HepG2 (cell line): ENCODE data around the gene TTN. TPM values are rescaled to one million over a fixed set of nuclear protein-coding genes. Genes with fewer than 3 reads are reported as not detected.

Experiments
- ATF6 ChIP-seq: sonication (generic); formaldehyde crosslinking; conservative IDR thresholded peaks from 2 replicates; pipeline ENCODE4 v1.4.0; 2020; ENCODE audit warnings: missing genetic modification reagents
- CAMTA2 ChIP-seq: sonication (generic); formaldehyde crosslinking; IDR thresholded peaks from 2 replicates; pipeline ENCODE4 v1.4.0; 2020; ENCODE audit warnings: mild to moderate bottlenecking, missing genetic modification reagents, borderline replicate concordance
- DNMT1 ChIP-seq: sonication (generic); formaldehyde crosslinking; IDR thresholded peaks from 2 replicates; pipeline ENCODE4 v1.5.1; 2020; ENCODE audit warnings: mild to moderate bottlenecking, missing genetic modification reagents
- HNF4G ChIP-seq, 2 experiments: sonication (generic) in 1 of 2; formaldehyde crosslinking in 1 of 2; IDR thresholded peaks; 2 replicates each; pipeline versions ENCODE4 v1.4.0 to v1.6.1; 2011 to 2020; ENCODE audit warnings: borderline replicate concordance in 2 of 2, low read depth in 2 of 2, mild to moderate bottlenecking in 2 of 2, low read length in 1 of 2, missing genetic modification reagents in 1 of 2, moderate library complexity in 1 of 2
- JDP2 ChIP-seq: sonication (generic); formaldehyde crosslinking; IDR thresholded peaks from 2 replicates; pipeline ENCODE4 v1.8.1; 2022; ENCODE audit warnings: missing genetic modification reagents, borderline replicate concordance
- SRSF1 ChIP-seq: fragments of 200-400 bp; formaldehyde crosslinking; optimal IDR thresholded peaks from 2 replicates; pipeline ENCODE3; 2017; ENCODE audit warnings: mild to moderate bottlenecking, low read depth, low read length, moderate library complexity
- ZBTB14 ChIP-seq: sonication (generic); formaldehyde crosslinking; IDR thresholded peaks from 2 replicates; pipeline ENCODE4 v1.4.0; 2020; ENCODE audit warnings: missing genetic modification reagents
- ZNF264 ChIP-seq: sonication (generic); formaldehyde crosslinking; IDR thresholded peaks from 2 replicates; pipeline ENCODE4 v1.4.0; 2020; ENCODE audit warnings: missing genetic modification reagents
- ZNF567 ChIP-seq: sonication (generic); formaldehyde crosslinking; IDR thresholded peaks from 2 replicates; pipeline ENCODE4 v1.8.1; 2023; ENCODE audit warnings: mild to moderate bottlenecking, missing genetic modification reagents, borderline replicate concordance
- ZNF773 ChIP-seq: sonication (generic); formaldehyde crosslinking; IDR thresholded peaks from 2 replicates; pipeline ENCODE4 v1.4.0; 2020; ENCODE audit warnings: missing genetic modification reagents, borderline replicate concordance
- ZNF883 ChIP-seq: sonication (generic); formaldehyde crosslinking; IDR thresholded peaks from 2 replicates; pipeline ENCODE4 v1.5.1; 2020; ENCODE audit warnings: mild to moderate bottlenecking, missing genetic modification reagents; ENCODE audit errors: not compliant biosample characterization
- ZSCAN31 ChIP-seq: sonication (generic); formaldehyde crosslinking; IDR thresholded peaks from 2 replicates; pipeline ENCODE4 v1.5.0; 2020; ENCODE audit warnings: low read depth, mild to moderate bottlenecking, missing genetic modification reagents
- polyA plus RNA-seq, 8 experiments: library from polyadenylated mRNA; depleted of rRNA in 3 of 8; stranded (reverse) in 7 of 8; unstranded in 1 of 8; fragments of >200 nt; fragmentation: Illumina TruSeq in 4 of 8; extraction: Trizol in 4 of 8; gene quantifications; 2 replicates each; pipeline versions ENCODE4 v1.2.1 to v1.2.3, GENCODE V29; 2011 to 2016; ENCODE audit warnings: low read depth in 4 of 8, missing spikeins in 1 of 8, mixed read lengths in 1 of 8; ENCODE audit not compliant: insufficient read depth in 1 of 8
- total RNA-seq, 5 experiments: library from RNA; depleted of rRNA; stranded (reverse); fragments of >200 nt; fragmentation: Illumina TruSeq; extraction: Trizol; gene quantifications; 2 replicates each; pipeline ENCODE4 v1.2.3, GENCODE V29; 2016; ENCODE audit warnings: low read depth in 1 of 5
- TF ChIP-seq, protein P1 (sequence below): sonication (generic); formaldehyde crosslinking; IDR thresholded peaks from 2 replicates; pipeline ENCODE4 v1.4.0; 2020; ENCODE audit warnings: missing genetic modification reagents, borderline replicate concordance
- TF ChIP-seq, protein P2 (sequence below): sonication (generic); formaldehyde crosslinking; IDR thresholded peaks from 2 replicates; pipeline ENCODE4 v1.5.0; 2020; ENCODE audit warnings: missing genetic modification reagents
- TF ChIP-seq, protein P3 (sequence below): sonication (generic); formaldehyde crosslinking; IDR thresholded peaks from 2 replicates; pipeline ENCODE4 v1.4.0; 2020; ENCODE audit warnings: missing genetic modification reagents
- TF ChIP-seq, protein P4 (sequence below): sonication (generic); formaldehyde crosslinking; IDR thresholded peaks from 2 replicates; pipeline ENCODE4 v1.9.0; 2021; ENCODE audit warnings: missing genetic modification reagents, mild to moderate bottlenecking, borderline replicate concordance

The TTN gene
- total and polyA plus RNA-seq, 2 of the 13 experiments (the other 11 are each of a cell fraction or from before 2014, with no cell fraction given) = under 0.01 TPM

DNA sequence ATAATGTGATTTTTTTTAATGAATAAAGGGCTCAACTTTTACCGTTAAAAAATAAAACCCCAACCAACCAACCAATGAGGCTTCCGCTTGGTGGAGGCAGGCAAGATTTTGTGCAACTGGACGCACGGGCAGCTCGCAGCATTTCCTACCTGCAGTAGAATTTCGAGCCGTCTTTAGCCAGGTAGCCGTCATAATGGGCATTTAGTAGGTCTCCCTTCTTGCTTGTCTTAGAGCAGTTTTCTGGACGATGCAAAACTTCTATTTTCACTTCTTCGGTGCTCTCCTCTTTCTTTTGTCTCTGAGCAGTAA is 329.1 kb downstream of the TTN start (continued):
- TF ChIP-seq ATF6 (CRISPR knock-in tag) (no peak), ZBTB14 (CRISPR knock-in tag) (no peak), CAMTA2 (0 out of 2 replicates have a peak, but pooled peaks have one; percentile 10), ZNF567 (CRISPR knock-in tag) (no peak), JDP2 (CRISPR knock-in tag) (no peak), ZNF264 (CRISPR knock-in tag) (no peak), SRSF1 (no peak), ZNF773 (0 out of 2 replicates have a peak, but pooled peaks have one; percentile 35), DNMT1 (CRISPR knock-in tag) (peak; percentile 23; the same call in 1 of the 2 replicates), HNF4G (IDR thresholded peaks at IDR 0.05; ENCODE audit: borderline replicate concordance, low read depth, low read length) (0 out of 2 replicates have a peak, but pooled peaks have one; percentile 0), HNF4G (CRISPR knock-in tag; IDR thresholded peaks at IDR 0.05; ENCODE audit: borderline replicate concordance, low read depth) (no peak), ZSCAN31 (CRISPR knock-in tag) (no peak), ZNF883 (CRISPR knock-in tag) (no peak)
- TF ChIP-seq, protein P1, sequence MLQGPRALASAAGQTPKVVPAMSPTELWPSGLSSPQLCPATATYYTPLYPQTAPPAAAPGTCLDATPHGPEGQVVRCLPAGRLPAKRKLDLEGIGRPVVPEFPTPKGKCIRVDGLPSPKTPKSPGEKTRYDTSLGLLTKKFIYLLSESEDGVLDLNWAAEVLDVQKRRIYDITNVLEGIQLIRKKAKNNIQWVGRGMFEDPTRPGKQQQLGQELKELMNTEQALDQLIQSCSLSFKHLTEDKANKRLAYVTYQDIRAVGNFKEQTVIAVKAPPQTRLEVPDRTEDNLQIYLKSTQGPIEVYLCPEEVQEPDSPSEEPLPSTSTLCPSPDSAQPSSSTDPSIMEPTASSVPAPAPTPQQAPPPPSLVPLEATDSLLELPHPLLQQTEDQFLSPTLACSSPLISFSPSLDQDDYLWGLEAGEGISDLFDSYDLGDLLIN = 0 out of 2 replicates have a peak, but pooled peaks have one; percentile 79
- TF ChIP-seq, protein P2, sequence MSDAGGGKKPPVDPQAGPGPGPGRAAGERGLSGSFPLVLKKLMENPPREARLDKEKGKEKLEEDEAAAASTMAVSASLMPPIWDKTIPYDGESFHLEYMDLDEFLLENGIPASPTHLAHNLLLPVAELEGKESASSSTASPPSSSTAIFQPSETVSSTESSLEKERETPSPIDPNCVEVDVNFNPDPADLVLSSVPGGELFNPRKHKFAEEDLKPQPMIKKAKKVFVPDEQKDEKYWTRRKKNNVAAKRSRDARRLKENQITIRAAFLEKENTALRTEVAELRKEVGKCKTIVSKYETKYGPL (CRISPR knock-in tag) = no peak
- TF ChIP-seq, protein P3, sequence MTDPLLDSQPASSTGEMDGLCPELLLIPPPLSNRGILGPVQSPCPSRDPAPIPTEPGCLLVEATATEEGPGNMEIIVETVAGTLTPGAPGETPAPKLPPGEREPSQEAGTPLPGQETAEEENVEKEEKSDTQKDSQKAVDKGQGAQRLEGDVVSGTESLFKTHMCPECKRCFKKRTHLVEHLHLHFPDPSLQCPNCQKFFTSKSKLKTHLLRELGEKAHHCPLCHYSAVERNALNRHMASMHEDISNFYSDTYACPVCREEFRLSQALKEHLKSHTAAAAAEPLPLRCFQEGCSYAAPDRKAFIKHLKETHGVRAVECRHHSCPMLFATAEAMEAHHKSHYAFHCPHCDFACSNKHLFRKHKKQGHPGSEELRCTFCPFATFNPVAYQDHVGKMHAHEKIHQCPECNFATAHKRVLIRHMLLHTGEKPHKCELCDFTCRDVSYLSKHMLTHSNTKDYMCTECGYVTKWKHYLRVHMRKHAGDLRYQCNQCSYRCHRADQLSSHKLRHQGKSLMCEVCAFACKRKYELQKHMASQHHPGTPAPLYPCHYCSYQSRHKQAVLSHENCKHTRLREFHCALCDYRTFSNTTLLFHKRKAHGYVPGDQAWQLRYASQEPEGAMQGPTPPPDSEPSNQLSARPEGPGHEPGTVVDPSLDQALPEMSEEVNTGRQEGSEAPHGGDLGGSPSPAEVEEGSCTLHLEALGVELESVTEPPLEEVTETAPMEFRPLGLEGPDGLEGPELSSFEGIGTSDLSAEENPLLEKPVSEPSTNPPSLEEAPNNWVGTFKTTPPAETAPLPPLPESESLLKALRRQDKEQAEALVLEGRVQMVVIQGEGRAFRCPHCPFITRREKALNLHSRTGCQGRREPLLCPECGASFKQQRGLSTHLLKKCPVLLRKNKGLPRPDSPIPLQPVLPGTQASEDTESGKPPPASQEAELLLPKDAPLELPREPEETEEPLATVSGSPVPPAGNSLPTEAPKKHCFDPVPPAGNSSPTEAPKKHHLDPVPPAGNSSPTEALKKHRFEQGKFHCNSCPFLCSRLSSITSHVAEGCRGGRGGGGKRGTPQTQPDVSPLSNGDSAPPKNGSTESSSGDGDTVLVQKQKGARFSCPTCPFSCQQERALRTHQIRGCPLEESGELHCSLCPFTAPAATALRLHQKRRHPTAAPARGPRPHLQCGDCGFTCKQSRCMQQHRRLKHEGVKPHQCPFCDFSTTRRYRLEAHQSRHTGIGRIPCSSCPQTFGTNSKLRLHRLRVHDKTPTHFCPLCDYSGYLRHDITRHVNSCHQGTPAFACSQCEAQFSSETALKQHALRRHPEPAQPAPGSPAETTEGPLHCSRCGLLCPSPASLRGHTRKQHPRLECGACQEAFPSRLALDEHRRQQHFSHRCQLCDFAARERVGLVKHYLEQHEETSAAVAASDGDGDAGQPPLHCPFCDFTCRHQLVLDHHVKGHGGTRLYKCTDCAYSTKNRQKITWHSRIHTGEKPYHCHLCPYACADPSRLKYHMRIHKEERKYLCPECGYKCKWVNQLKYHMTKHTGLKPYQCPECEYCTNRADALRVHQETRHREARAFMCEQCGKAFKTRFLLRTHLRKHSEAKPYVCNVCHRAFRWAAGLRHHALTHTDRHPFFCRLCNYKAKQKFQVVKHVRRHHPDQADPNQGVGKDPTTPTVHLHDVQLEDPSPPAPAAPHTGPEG (CRISPR knock-in tag) = no peak
- TF ChIP-seq, protein P4, sequence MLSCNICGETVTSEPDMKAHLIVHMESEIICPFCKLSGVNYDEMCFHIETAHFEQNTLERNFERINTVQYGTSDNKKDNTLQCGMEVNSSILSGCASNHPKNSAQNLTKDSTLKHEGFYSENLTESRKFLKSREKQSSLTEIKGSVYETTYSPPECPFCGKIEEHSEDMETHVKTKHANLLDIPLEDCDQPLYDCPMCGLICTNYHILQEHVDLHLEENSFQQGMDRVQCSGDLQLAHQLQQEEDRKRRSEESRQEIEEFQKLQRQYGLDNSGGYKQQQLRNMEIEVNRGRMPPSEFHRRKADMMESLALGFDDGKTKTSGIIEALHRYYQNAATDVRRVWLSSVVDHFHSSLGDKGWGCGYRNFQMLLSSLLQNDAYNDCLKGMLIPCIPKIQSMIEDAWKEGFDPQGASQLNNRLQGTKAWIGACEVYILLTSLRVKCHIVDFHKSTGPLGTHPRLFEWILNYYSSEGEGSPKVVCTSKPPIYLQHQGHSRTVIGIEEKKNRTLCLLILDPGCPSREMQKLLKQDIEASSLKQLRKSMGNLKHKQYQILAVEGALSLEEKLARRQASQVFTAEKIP (CRISPR knock-in tag) = no peak
